ENCODE data around the gene WDR55. TPM values are rescaled to one million over a fixed set of nuclear protein-coding genes. Genes with fewer than 3 reads are reported as not detected.

WDR55 gene
- total and polyA plus RNA-seq, 2 of the 13 experiments (the other 11 are each of a cell fraction or from before 2014, with no cell fraction given): 17.7 to 18.2 TPM

DNA sequence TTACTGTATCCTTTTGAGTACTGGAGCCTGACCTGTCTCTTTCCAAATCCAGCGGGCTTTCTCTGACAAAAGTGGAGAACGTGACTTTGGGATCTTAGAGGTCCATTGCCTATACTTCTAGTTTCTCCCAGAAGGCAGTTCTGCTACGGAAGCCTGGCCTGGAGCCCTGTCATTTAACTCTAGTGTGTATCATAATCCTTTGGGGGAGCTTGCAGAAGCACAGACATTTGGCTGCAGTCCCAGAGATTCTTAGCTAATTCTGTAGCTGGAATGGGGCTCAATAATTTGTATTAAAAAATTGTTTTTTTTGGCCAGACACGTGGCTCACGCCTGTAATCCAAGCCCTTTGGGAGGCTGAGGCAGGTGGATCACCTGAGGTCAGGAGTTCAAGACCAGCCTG, 29.6 kb downstream of the WDR55 start:
- no peak for DNase-seq (ENCODE audit: low spot score)
- Histone ChIP-seq H3K4me3 (replicated peaks in 1 of 3; ENCODE audit: insufficient read depth in 1 of 3, low read depth in 2 of 3, low read length in 3 of 3) (no peak overlapping the region), H3K4me2 (ENCODE audit: low read depth, low read length) (no peak overlapping the region), H3K27me3 (ENCODE audit: control insufficient read depth in 1 of 2, insufficient read depth in 2 of 2, low read length in 2 of 2) (no peaks in the 10 kb centered on the region; a peak in 1 of 5 replicates), H2AFZ (ENCODE audit: low read length) (no peak overlapping the region), H3K36me3 (replicated peaks in 1 of 2; ENCODE audit: control insufficient read depth in 1 of 2, insufficient read depth in 2 of 2, low read length in 2 of 2) (peaks cover 15 to 55% of the 10 kb centered on the region in 2 experiments), H4K20me1 (ENCODE audit: insufficient read depth, low read length) (no peaks in the 10 kb centered on the region), H3K79me2 (ENCODE audit: insufficient read depth, low read length) (peaks cover 36% of the 10 kb centered on the region), H3K27ac (ENCODE audit: extremely low read length, insufficient read depth, low read length) (no peak overlapping the region), H3K4me1 (ENCODE audit: insufficient read depth, low read length) (peaks cover 28% of the 10 kb centered on the region), H3K9ac (ENCODE audit: insufficient read depth, low read depth, low read length) (no peak overlapping the region), H3K9me3 (ENCODE audit: low read length) (no peaks in the 10 kb centered on the region)
- ChIA-PET POLR2A (no interaction called here), CTCF (ENCODE audit: low intra/inter-chr PET ratio, low total read pairs) (no interaction called here)
- 95% methylated on average over 5 of the region's 5 CpGs for WGBS (ENCODE audit: low lambda C conversion rate)
- ATAC-seq: no peak
- no peak for FAIRE-seq
- no TSS peak for BruUV-seq (replicated peaks)
- intact Hi-C loops (cut with micrococcal nuclease; ENCODE audit: unreplicated experiment) (no loop called here), in situ Hi-C loops (cut with HindIII; ENCODE audit: extremely low pct_ligation_motif_present, low pct_unique_long_range_greater_than_20kb) (no loop called here)
- TF ChIP-seq ZNF331 (CRISPR knock-in tag; IDR thresholded peaks at IDR 0.05) (no peak), RBFOX2 (IDR thresholded peaks at IDR 0.05; ENCODE audit: low read depth, low read length) (no peak), GATAD2A (CRISPR knock-in tag; IDR thresholded peaks at IDR 0.05) (no peak), ZNF383 (CRISPR knock-in tag; IDR thresholded peaks at IDR 0.05; ENCODE audit: borderline replicate concordance) (no peak), ARNT (IDR thresholded peaks at IDR 0.05) (no peak), JUN (CRISPR knock-in tag; IDR thresholded peaks at IDR 0.05) (no peak), SAP130 (CRISPR knock-in tag; IDR thresholded peaks at IDR 0.05; ENCODE audit: low read depth) (no peak)

DNA sequence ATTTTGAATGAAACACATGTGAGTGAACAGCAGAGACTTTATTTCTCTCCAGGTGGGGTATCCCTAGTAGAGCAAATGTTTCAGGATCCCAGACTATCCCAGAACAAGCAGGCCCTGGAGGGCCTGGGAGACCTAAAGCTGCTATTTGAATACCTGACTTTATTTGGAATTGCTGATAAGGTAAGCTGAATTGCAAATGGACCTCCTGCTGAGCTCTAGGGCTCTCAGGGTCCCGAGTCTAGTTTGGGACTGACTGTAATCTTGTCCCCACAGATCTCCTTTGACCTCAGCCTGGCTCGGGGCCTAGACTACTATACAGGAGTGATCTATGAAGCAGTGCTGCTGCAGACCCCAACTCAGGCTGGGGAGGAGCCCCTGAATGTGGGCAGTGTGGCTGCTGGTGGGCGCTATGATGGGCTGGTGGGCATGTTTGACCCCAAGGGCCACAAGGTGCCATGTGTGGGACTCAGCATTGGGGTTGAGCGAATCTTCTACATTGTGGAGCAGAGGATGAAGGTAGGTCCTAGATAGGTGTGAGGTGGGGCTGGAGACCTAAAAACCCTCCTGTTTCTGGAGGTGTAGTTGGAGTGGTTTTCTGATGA, 32.3 kb downstream of the WDR55 start:
- ChIA-PET CTCF (ENCODE audit: low intra/inter-chr PET ratio, low total read pairs) (no interaction called here), POLR2A (no interaction called here)
- H2AFZ ChIP-seq (ENCODE audit: low read length): no peak overlapping the region
- no peak overlapping the region for H3K4me3 ChIP-seq (replicated peaks in 1 of 3; ENCODE audit: insufficient read depth in 1 of 3, low read depth in 2 of 3, low read length in 3 of 3)
- H4K20me1 ChIP-seq (ENCODE audit: insufficient read depth, low read length): no peaks in the 10 kb centered on the region
- H3K4me1 ChIP-seq (ENCODE audit: insufficient read depth, low read length): peaks cover 31% of the 10 kb centered on the region
- DNase-seq (ENCODE audit: low spot score) (no peak), ATAC-seq (no peak), FAIRE-seq (no peak)
- peaks cover 17 to 64% of the 10 kb centered on the region in 2 experiments for H3K36me3 ChIP-seq (replicated peaks in 1 of 2; ENCODE audit: control insufficient read depth in 1 of 2, insufficient read depth in 2 of 2, low read length in 2 of 2)
- H3K79me2 ChIP-seq (ENCODE audit: insufficient read depth, low read length): peaks cover 36% of the 10 kb centered on the region
- no peak overlapping the region for H3K4me2 ChIP-seq (ENCODE audit: low read depth, low read length)
- no peak overlapping the region for H3K9ac ChIP-seq (ENCODE audit: insufficient read depth, low read depth, low read length)
- intact Hi-C loops (cut with micrococcal nuclease; ENCODE audit: unreplicated experiment) (no loop called here), in situ Hi-C loops (cut with HindIII; ENCODE audit: extremely low pct_ligation_motif_present, low pct_unique_long_range_greater_than_20kb) (no loop called here)
- no peak overlapping the region for H3K27ac ChIP-seq (ENCODE audit: extremely low read length, insufficient read depth, low read length)
- no peaks in the 10 kb centered on the region; a peak in 1 of 5 replicates for H3K27me3 ChIP-seq (ENCODE audit: control insufficient read depth in 1 of 2, insufficient read depth in 2 of 2, low read length in 2 of 2)
- no peaks in the 10 kb centered on the region for H3K9me3 ChIP-seq (ENCODE audit: low read length)
- WGBS (ENCODE audit: low lambda C conversion rate): 98% methylated on average over 4 of the region's 4 CpGs
- BruUV-seq (replicated peaks): no TSS peak
- TF ChIP-seq ZNF44 (CRISPR knock-in tag; IDR thresholded peaks at IDR 0.05) (no peak), ZNF615 (CRISPR knock-in tag; IDR thresholded peaks at IDR 0.05; ENCODE audit: borderline replicate concordance) (no peak), ZNF24 (IDR thresholded peaks at IDR 0.05) (no peak), ZNF383 (CRISPR knock-in tag; IDR thresholded peaks at IDR 0.05; ENCODE audit: borderline replicate concordance) (no peak), MEF2D (CRISPR knock-in tag; IDR thresholded peaks at IDR 0.05) (no peak), MTF1 (CRISPR knock-in tag; IDR thresholded peaks at IDR 0.05) (no peak), NFATC3 (CRISPR knock-in tag; IDR thresholded peaks at IDR 0.05) (no peak), RFX3 (CRISPR knock-in tag; IDR thresholded peaks at IDR 0.05) (no peak)
- TF ChIP-seq, protein P1, sequence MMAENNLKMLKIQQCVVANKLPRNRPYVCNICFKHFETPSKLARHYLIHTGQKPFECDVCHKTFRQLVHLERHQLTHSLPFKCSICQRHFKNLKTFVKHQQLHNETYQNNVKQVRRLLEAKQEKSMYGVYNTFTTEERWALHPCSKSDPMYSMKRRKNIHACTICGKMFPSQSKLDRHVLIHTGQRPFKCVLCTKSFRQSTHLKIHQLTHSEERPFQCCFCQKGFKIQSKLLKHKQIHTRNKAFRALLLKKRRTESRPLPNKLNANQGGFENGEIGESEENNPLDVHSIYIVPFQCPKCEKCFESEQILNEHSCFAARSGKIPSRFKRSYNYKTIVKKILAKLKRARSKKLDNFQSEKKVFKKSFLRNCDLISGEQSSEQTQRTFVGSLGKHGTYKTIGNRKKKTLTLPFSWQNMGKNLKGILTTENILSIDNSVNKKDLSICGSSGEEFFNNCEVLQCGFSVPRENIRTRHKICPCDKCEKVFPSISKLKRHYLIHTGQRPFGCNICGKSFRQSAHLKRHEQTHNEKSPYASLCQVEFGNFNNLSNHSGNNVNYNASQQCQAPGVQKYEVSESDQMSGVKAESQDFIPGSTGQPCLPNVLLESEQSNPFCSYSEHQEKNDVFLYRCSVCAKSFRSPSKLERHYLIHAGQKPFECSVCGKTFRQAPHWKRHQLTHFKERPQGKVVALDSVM (CRISPR knock-in tag; IDR thresholded peaks at IDR 0.05): no peak
- TF ChIP-seq, protein P2, sequence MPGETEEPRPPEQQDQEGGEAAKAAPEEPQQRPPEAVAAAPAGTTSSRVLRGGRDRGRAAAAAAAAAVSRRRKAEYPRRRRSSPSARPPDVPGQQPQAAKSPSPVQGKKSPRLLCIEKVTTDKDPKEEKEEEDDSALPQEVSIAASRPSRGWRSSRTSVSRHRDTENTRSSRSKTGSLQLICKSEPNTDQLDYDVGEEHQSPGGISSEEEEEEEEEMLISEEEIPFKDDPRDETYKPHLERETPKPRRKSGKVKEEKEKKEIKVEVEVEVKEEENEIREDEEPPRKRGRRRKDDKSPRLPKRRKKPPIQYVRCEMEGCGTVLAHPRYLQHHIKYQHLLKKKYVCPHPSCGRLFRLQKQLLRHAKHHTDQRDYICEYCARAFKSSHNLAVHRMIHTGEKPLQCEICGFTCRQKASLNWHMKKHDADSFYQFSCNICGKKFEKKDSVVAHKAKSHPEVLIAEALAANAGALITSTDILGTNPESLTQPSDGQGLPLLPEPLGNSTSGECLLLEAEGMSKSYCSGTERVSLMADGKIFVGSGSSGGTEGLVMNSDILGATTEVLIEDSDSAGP (CRISPR knock-in tag; IDR thresholded peaks at IDR 0.05; ENCODE audit: borderline replicate concordance): no peak
- TF ChIP-seq, protein P3, sequence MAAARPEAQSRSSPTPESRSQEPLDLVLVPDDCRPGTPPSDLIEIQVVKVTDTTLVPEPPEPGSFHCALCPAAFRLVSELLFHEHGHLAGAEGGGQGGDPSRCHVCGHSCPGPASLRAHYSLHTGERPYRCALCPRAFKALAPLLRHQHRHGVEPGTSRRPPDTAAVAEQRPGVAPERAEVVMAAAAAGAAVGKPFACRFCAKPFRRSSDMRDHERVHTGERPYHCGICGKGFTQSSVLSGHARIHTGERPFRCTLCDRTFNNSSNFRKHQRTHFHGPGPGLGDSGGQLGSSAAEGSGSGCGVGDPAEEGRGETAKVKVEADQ (CRISPR knock-in tag; IDR thresholded peaks at IDR 0.05; ENCODE audit: borderline replicate concordance): no peak

Data from HepG2 (cell line).